ENCODE results near the gene GABRB1. TPM values are rescaled to one million over a fixed set of nuclear protein-coding genes. Genes with fewer than 3 reads are reported as not detected.

The GABRB1 gene
- total RNA-seq, 4 donors from 2014 or later, result not detected

DNA sequence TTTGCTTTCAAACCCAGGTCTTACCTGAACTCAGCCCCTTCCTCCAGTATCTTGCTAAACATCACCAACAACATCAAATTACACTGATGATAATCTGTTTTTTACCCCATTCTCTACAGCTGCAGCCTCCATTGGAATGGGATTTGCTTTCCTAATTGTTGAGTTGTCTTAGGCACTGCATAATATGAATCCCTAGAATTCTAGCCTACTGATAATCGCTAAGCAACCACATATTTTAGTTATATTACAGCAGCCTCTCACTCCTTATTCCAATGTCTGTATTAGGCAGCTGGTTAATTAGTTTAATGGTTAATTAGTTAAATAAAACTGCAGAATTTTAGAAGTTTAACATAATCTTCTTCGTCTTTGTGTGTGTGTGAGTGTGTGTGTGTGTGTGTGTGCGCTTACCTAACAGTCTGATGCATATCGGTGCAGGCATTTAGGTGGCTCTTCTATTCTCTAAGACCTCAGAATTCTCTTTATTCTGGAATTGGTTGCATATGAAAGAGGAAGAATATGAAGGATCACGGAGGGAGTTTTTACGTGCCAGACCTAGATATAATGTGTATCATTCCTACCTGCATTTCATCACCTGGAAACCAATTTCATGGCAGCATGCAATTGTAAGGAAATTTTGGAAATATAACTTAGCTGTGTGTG is 437.5 kb downstream of the GABRB1 start:
- Histone ChIP-seq H3K4me3 (no peak overlapping the region), H3K4me1 (no peaks in the 10 kb centered on the region), H3K27me3 (no peaks in the 10 kb centered on the region), H3K9me3 (no peaks in the 10 kb centered on the region), H3K36me3 (no peaks in the 10 kb centered on the region), H3K27ac (no peak overlapping the region)
- no peak for ATAC-seq
- TF ChIP-seq, protein P1, sequence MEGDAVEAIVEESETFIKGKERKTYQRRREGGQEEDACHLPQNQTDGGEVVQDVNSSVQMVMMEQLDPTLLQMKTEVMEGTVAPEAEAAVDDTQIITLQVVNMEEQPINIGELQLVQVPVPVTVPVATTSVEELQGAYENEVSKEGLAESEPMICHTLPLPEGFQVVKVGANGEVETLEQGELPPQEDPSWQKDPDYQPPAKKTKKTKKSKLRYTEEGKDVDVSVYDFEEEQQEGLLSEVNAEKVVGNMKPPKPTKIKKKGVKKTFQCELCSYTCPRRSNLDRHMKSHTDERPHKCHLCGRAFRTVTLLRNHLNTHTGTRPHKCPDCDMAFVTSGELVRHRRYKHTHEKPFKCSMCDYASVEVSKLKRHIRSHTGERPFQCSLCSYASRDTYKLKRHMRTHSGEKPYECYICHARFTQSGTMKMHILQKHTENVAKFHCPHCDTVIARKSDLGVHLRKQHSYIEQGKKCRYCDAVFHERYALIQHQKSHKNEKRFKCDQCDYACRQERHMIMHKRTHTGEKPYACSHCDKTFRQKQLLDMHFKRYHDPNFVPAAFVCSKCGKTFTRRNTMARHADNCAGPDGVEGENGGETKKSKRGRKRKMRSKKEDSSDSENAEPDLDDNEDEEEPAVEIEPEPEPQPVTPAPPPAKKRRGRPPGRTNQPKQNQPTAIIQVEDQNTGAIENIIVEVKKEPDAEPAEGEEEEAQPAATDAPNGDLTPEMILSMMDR (IDR thresholded peaks at IDR 0.05), result no peak
- no peak for TF ChIP-seq POLR2AphosphoS5 (IDR thresholded peaks at IDR 0.05)
- no peak for TF ChIP-seq POLR2A (IDR thresholded peaks at IDR 0.05)
- no peak for TF ChIP-seq EP300 (IDR thresholded peaks at IDR 0.05)
- WGBS, 2 donors (ENCODE audit: low coverage in 1 of 2), result 78 to 83% methylated on average over 6 of the region's 6 CpGs

DNA sequence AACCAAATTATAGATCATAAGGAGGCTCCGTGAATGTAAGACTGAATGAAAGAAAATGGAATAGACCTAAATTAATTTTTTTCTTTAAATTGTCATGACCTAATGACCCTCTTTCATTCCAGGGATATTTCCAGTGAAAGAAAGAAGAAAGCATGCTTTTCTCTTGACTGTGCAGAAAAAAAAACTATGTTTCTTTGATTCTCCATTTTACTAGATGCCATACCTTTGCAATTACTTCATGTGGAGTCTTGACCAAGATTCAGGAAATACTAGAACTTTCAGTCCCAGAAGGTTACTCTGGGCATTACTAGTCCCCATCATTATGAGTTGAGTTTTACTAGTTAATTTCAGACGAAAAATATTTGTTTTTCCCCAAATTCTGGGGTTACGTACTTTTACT is 438.6 kb downstream of the GABRB1 start:
- WGBS, 2 donors (ENCODE audit: low coverage in 1 of 2), result 83 to 86% methylated on average over 3 of the region's 3 CpGs
- no peaks in the 10 kb centered on the region for H3K27me3 ChIP-seq
- ATAC-seq, result no peak

DNA sequence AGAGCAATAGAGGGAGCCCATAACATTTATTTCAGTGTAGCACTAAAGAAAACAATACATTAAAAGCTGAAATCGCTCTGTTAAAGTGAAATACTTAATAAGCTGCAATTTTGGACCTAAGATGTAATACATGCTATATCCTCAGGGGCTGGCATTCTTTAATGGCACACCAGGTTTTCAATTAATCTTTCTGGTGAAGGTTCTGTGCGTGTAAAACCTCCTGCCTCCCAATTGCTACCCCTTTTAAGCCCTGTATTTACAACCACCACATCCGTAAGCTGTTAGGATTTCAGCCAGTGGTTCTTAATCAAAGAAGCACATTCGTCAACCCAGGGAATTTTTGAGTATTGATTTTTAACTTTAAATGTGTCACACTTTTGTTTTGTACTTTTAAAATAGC is 439.7 kb downstream of the GABRB1 start:
- H3K4me3 ChIP-seq, result no peak overlapping the region
- no peaks in the 10 kb centered on the region for H3K36me3 ChIP-seq
- WGBS, 2 donors (ENCODE audit: low coverage in 1 of 2), result 56 to 61% methylated on average over 4 of the region's 4 CpGs
- H3K9me3 ChIP-seq, result no peaks in the 10 kb centered on the region
- TF ChIP-seq POLR2AphosphoS5 (IDR thresholded peaks at IDR 0.05), result no peak
- TF ChIP-seq, protein P1 (IDR thresholded peaks at IDR 0.05), result no peak
- TF ChIP-seq POLR2A (IDR thresholded peaks at IDR 0.05), result no peak
- TF ChIP-seq EP300 (IDR thresholded peaks at IDR 0.05), result no peak
- H3K27me3 ChIP-seq, result no peaks in the 10 kb centered on the region
- no peaks in the 10 kb centered on the region for H3K4me1 ChIP-seq
- ATAC-seq, result no peak
- no peak overlapping the region for H3K27ac ChIP-seq

More for the DNA sequence above, 438.6 kb downstream of the GABRB1 start:
- H3K4me1 ChIP-seq, result no peaks in the 10 kb centered on the region
- no peaks in the 10 kb centered on the region for H3K9me3 ChIP-seq
- no peak overlapping the region for H3K4me3 ChIP-seq
- TF ChIP-seq, protein P1 (IDR thresholded peaks at IDR 0.05), result no peak
- TF ChIP-seq POLR2AphosphoS5 (IDR thresholded peaks at IDR 0.05), result no peak
- TF ChIP-seq POLR2A (IDR thresholded peaks at IDR 0.05), result no peak
- TF ChIP-seq EP300 (IDR thresholded peaks at IDR 0.05), result no peak
- no peak overlapping the region for H3K27ac ChIP-seq
- H3K36me3 ChIP-seq, result no peaks in the 10 kb centered on the region

DNA sequence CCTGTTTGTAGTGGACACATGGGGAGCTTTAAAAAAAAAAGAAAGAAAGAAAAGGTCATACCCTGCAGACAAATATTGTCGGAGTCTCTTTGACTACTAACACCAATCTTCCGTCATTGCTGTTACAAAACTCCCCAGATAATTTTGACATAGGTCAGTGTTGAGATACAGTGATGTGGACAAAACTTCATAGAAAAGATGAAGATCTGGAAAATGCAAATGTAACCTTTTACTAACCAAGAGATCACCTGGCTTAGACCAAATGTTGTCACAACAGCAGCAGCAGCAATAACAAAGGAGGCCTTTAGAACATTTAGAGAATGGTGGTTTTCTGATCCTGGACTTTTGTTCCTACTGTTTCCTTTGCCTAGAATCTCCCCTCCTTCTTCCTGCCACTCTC is 440.2 kb downstream of the GABRB1 start:
- 87 to 92% methylated on average over 2 of the region's 2 CpGs for WGBS, 2 donors (ENCODE audit: low coverage in 1 of 2)
- no peak for TF ChIP-seq POLR2AphosphoS5 (IDR thresholded peaks at IDR 0.05)
- ATAC-seq, result no peak

DNA sequence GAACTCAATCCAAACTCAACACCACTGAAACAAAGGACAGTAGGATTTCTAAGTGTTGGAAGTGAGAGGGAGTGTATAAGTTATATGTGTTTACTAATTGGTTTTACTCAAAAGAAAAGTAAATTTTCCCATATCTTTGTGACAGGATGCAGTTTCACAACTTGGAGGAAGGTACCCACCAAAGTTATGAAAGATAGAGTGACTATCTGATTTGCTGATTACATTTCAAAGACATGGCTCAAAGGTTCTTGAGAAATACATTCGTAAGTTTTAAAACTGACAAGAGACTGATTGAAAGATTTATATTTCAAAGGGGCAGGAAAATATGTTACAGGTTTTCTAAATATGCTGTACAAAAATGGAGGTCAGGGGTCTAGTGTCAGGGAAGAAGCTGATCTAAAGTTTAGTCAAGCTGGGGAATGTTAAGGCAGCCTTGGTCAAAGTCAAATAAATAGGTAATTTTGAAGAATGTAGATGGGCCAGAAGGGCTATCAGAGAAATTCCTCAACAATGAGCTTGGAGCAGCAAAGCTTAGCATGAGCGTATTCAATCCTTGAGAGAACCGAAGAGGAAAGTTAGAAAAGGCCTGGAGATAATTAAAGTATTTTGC is 441.9 kb downstream of the GABRB1 start:
- Histone ChIP-seq H3K36me3 (no peaks in the 10 kb centered on the region), H3K9me3 (no peaks in the 10 kb centered on the region), H3K4me3 (no peak overlapping the region), H3K27ac (no peak overlapping the region), H3K4me1 (no peaks in the 10 kb centered on the region), H3K27me3 (no peaks in the 10 kb centered on the region)
- 84% methylated on average over 3 of the region's 3 CpGs for WGBS, 2 donors (ENCODE audit: low coverage in 1 of 2)
- no peak for TF ChIP-seq EP300 (IDR thresholded peaks at IDR 0.05)
- no peak for TF ChIP-seq POLR2A (IDR thresholded peaks at IDR 0.05)
- TF ChIP-seq POLR2AphosphoS5 (IDR thresholded peaks at IDR 0.05), result no peak
- TF ChIP-seq, protein P1 (IDR thresholded peaks at IDR 0.05), result no peak
- no peak for ATAC-seq

More for the DNA sequence above, 440.2 kb downstream of the GABRB1 start:
- Histone ChIP-seq H3K4me3 (no peak overlapping the region), H3K27ac (no peak overlapping the region), H3K9me3 (no peaks in the 10 kb centered on the region), H3K27me3 (no peaks in the 10 kb centered on the region), H3K4me1 (no peaks in the 10 kb centered on the region), H3K36me3 (no peaks in the 10 kb centered on the region)
